PC-9 (cell line): Measurements from ENCODE around the gene GEMIN2. TPM values are rescaled to one million over a fixed set of nuclear protein-coding genes. Genes with fewer than 3 reads are reported as not detected.
"Not testable (repeated sequence)": the region's sequence is repeated elsewhere in the genome, so short reads cannot be mapped to it uniquely, and the experiment has no call there.

ENCODE experiments used
- BruUV-seq: library from RNA; stranded (reverse); fragments of 400-500 nt; replicated peaks from 2 replicates; lab custom pipeline; 2021; lab: Mats Ljungman, UMichigan
- CTCF ChIA-PET: fragments of 300-600 bp; sonication (Branson Sonifier 250); formaldehyde crosslinking; loops from one replicate; lab custom pipeline; 2022; ENCODE audit warnings: antibody characterized with exemption; lab: Charles Lee
- POLR2A ChIA-PET: fragments of 300-600 bp; sonication (Branson Sonifier 250); formaldehyde crosslinking; loops from one replicate; lab custom pipeline; 2022; ENCODE audit warnings: antibody characterized with exemption; ENCODE audit not compliant: unreplicated experiment; lab: Charles Lee
- DNase-seq, 2 experiments: peaks; one replicate each; pipeline versions ENCODE4 v3.0.0 to v3.0.0-alpha.2; 2015 to 2022; ENCODE audit warnings: mixed read lengths in 1 of 2
- H2AFZ ChIP-seq: fragments of 200-600 bp; sonication (generic); 2 replicates; pipeline ENCODE4 v1.8.1; 2017; ENCODE audit warnings: antibody characterized with exemption
- H3F3A ChIP-seq: fragments of 200-600 bp; sonication (generic); 2 replicates; pipeline ENCODE4 v1.8.1; 2017; ENCODE audit warnings: antibody characterized with exemption, mild to moderate bottlenecking, low read depth; ENCODE audit not compliant: insufficient read depth
- H3K27ac ChIP-seq: fragments of 200-600 bp; sonication (generic); 2 replicates; pipeline ENCODE4 v1.6.1; 2016; ENCODE audit warnings: mixed run types
- H3K27me3 ChIP-seq: fragments of 200-600 bp; sonication (generic); 2 replicates; pipeline ENCODE4 v1.6.1; 2016; ENCODE audit warnings: low read depth, mixed run types; ENCODE audit not compliant: insufficient read depth
- H3K36me3 ChIP-seq: fragments of 200-600 bp; sonication (generic); 2 replicates; pipeline ENCODE4 v1.6.1; 2016; ENCODE audit warnings: low read depth, mixed run types
- H3K4me1 ChIP-seq: fragments of 200-600 bp; sonication (generic); replicated peaks from 2 replicates; pipeline ENCODE4 v1.6.1; 2016; ENCODE audit warnings: mixed run types; ENCODE audit not compliant: insufficient read depth
- H3K4me2 ChIP-seq: fragments of 200-600 bp; sonication (generic); 2 replicates; pipeline ENCODE4 v1.6.1; 2017; ENCODE audit warnings: mixed run types
- H3K4me3 ChIP-seq: fragments of 200-600 bp; sonication (generic); 2 replicates; pipeline ENCODE4 v1.6.1; 2016; ENCODE audit warnings: mixed run types
- H3K79me2 ChIP-seq: fragments of 200-600 bp; sonication (generic); 2 replicates; pipeline ENCODE4 v1.6.1; 2017; ENCODE audit warnings: low read depth, mixed run types
- H3K9me2 ChIP-seq: fragments of 200-600 bp; sonication (generic); 2 replicates; pipeline ENCODE4 v1.8.1; 2017; ENCODE audit warnings: mild to moderate bottlenecking; ENCODE audit not compliant: insufficient read depth
- H3K9me3 ChIP-seq: fragments of 200-600 bp; sonication (generic); 2 replicates; pipeline ENCODE4 v1.8.1; 2016; ENCODE audit warnings: low read depth; ENCODE audit not compliant: insufficient read depth
- H4K20me1 ChIP-seq: fragments of 200-600 bp; sonication (generic); 2 replicates; pipeline ENCODE4 v1.8.1; 2017; ENCODE audit not compliant: insufficient read depth
- CTCF ChIP-seq: fragments of 200-600 bp; sonication (generic); conservative IDR thresholded peaks from 2 replicates; pipeline ENCODE4 v1.6.1; 2017; ENCODE audit warnings: mixed run types, antibody characterized with exemption, mild to moderate bottlenecking, moderate library complexity
- EZH2 ChIP-seq: fragments of 200-600 bp; sonication (generic); IDR thresholded peaks from 2 replicates; pipeline ENCODE4 v1.8.0; 2017; ENCODE audit warnings: antibody characterized with exemption, low read depth
- intact Hi-C: fragments of 100-400 bp; cut with micrococcal nuclease; formaldehyde crosslinking; loops from one replicate; pipeline ENCODE4 v1.10.0; 2022; ENCODE audit not compliant: unreplicated experiment
- total RNA-seq: library from RNA; stranded (reverse); gene quantifications from 2 replicates; pipeline ENCODE4 v1.2.3, GENCODE V29; 2021

GEMIN2 gene
- total RNA-seq, 1 experiment from 2014 or later, result 13.4 TPM

DNA sequence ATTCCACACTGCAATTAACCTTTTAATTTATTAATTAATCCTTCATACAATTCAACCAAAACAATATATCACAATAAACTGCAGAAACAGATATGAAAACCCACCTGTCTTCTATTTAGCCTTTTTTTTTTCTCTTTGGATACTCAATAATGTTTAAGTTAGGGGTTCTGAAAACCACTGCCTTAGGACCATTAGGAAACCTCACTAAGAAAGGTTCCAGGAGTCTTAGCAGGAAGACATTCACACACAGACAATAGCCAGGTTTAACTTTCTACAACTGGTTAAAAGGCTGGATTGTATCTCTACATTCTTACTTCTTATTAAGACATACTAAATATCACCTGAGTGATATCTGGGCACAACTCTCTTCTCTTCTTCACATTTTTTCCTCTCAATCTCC, 14.4 kb upstream of the GEMIN2 start:
- intact Hi-C loops, result loop anchor here (10.0 kb wide), 1 partner anchor 75 kb away; the partner anchor contains the start of genes PNN and TRAPPC6B
- CTCF ChIA-PET, result no interaction called here
- Histone ChIP-seq H3K79me2 (peaks cover 36% of the 10 kb centered on the region), H3K4me1 (peaks cover 9% of the 10 kb centered on the region), H3K4me2 (no peak overlapping the region), H3K27me3 (no peaks in the 10 kb centered on the region), H2AFZ (no peak overlapping the region), H3K4me3 (no peak overlapping the region), H3K9me2 (no peaks in the 10 kb centered on the region), H3F3A (peaks cover 13% of the 10 kb centered on the region), H3K27ac (no peak overlapping the region), H4K20me1 (no peaks in the 10 kb centered on the region), H3K9me3 (no peaks in the 10 kb centered on the region), H3K36me3 (no peaks in the 10 kb centered on the region)
- no TSS peak for BruUV-seq
- POLR2A ChIA-PET, result no interaction called here
- TF ChIP-seq CTCF (no peak), EZH2 (no peak)
- no peak for DNase-seq

- H3K4me1 ChIP-seq, result peaks cover 12% of the 10 kb centered on the region
- POLR2A ChIA-PET, result interaction anchor here (0.7 kb wide), 1 partner anchor 333 kb away, joined by 4 read pairs; no protein-coding TSS in a partner anchor
- no peak for TF ChIP-seq CTCF
- no peak for TF ChIP-seq EZH2
- peaks cover 39% of the 10 kb centered on the region for H3K79me2 ChIP-seq
- peak overlapping the region; percentile 70 for H3K27ac ChIP-seq
- H3K4me2 ChIP-seq, result peak overlapping the region; percentile 89
- no peak for DNase-seq
- H3K27me3 ChIP-seq, result no peaks in the 10 kb centered on the region
- H2AFZ ChIP-seq, result peak overlapping the region; percentile 86
- BruUV-seq, result no TSS peak
- no peaks in the 10 kb centered on the region for H4K20me1 ChIP-seq
- H3K36me3 ChIP-seq, result no peaks in the 10 kb centered on the region
- H3K9me3 ChIP-seq, result no peaks in the 10 kb centered on the region
- H3K9me2 ChIP-seq, result no peaks in the 10 kb centered on the region
- peak overlapping the region; percentile 69 for H3K4me3 ChIP-seq
- intact Hi-C loops, result loop anchor here (2.0 to 10.0 kb wide), 2 partner anchors 72 to 330 kb away; partner anchors contain the start of genes FBXO33, PNN and TRAPPC6B
- H3F3A ChIP-seq, result peaks cover 13% of the 10 kb centered on the region
- CTCF ChIA-PET, result interaction anchor here (1.3 kb wide), 1 partner anchor 324 kb away, joined by 3 read pairs; no protein-coding TSS in a partner anchor
Observed at GRCh38 chr14:39102265-39102968, 11.7 kb upstream of the GEMIN2 start.

DNA sequence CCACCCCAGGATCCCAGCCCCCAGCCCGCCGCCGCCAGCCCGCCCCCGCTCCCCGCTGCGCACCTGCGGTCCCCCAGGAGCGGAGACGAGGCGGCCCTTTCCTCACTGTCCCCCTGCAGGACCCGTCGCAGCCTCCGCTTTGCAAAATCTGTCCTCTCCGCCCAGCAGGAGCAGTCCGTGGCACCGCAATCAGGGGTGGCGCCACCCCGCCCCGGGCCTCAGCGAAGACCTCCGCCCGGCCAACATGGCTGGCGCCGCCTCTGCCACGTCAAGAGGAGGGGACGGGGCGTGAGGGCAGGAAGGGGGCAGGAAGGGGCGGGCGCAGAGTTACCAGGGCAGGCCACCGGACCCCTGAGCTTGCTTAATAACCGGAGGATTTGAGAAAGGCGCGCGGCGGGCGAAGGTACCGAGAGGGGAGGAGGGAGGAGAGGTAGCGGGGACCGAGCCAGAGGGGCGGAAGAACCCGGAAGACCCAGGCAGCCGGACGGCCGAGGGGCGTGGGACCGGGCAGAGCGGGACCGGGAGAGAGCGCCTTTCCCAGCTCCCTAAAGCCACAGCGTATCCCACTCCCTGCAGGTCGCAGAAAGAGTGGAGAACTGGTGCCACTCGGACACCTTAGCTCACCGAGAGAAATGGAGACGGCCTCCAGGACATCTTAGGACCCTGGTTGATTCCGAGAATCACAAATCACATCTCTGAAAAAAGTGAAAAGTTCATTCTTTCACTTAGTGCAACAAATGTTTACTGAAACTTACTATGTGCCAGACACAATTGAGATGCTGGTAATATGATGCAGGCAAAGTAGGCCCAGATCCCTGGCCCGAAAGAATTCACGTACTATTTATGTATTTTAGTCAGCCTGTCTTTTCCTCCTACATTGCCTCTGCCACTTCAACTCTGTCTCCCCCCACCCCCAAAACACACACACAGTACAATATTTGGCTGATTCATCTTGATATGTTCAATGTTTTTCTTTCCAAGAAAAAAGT, 10.9 kb upstream of the GEMIN2 start, which contains the start of gene SEC23A:
TSS of gene SEC23A (minus strand) at position 267 of the 989 bp plus-strand sequence. CDS start 7,117 bp downstream, outside the sequence.
- H3K4me1 ChIP-seq, result peaks cover 12% of the 10 kb centered on the region
- H3K9me3 ChIP-seq, result no peaks in the 10 kb centered on the region
- peak within 1 kb of the TSS; percentile 70 for H3K27ac ChIP-seq
- TF ChIP-seq CTCF (no peak), EZH2 (no peak)
- peaks cover 39% of the 10 kb centered on the region for H3K79me2 ChIP-seq
- H4K20me1 ChIP-seq, result no peaks in the 10 kb centered on the region
- POLR2A ChIA-PET, result interaction anchor here (0.6 to 0.8 kb wide), 4 partner anchors 40 to 1480 kb away, joined by 3 to 9 read pairs (median 4); partner anchors contain the start of gene TRAPPC6B
- BruUV-seq, result TSS peak; percentile 83
- DNase-seq, result peak; percentile 75 to 86
- peak within 1 kb of the TSS; percentile 69 for H3K4me3 ChIP-seq
- H2AFZ ChIP-seq, result peak within 1 kb of the TSS; percentile 86
- CTCF ChIA-PET, result interaction anchor here (0.5 to 1.3 kb wide), 3 partner anchors 9 to 323 kb away, joined by 3 to 14 read pairs (median 10); no protein-coding TSS in a partner anchor
- H3K9me2 ChIP-seq, result no peaks in the 10 kb centered on the region
- H3F3A ChIP-seq, result peaks cover 13% of the 10 kb centered on the region
- H3K36me3 ChIP-seq, result no peaks in the 10 kb centered on the region
- intact Hi-C loops, result loop anchor here (2.0 to 10.0 kb wide), 2 partner anchors 72 to 330 kb away; partner anchors contain the start of genes FBXO33, PNN and TRAPPC6B
- no peaks in the 10 kb centered on the region for H3K27me3 ChIP-seq
- H3K4me2 ChIP-seq, result peak within 1 kb of the TSS; percentile 89

GRCh38 chr14:39104078-39104801, 9.9 kb upstream of the GEMIN2 start:
- Histone ChIP-seq H3K27ac (peak overlapping the region; percentile 70), H3K79me2 (peaks cover 39% of the 10 kb centered on the region), H3K4me3 (peak overlapping the region; percentile 69), H3F3A (peaks cover 13% of the 10 kb centered on the region), H3K4me1 (peaks cover 12% of the 10 kb centered on the region), H2AFZ (peak overlapping the region; percentile 86; the same call in 1 of the 2 replicates), H3K4me2 (peak overlapping the region; percentile 89)
- CTCF ChIA-PET, result interaction anchor here (0.5 to 0.7 kb wide), 2 partner anchors 52 to 280 kb away, joined by 5 to 14 read pairs; no protein-coding TSS in a partner anchor
- H3K9me3 ChIP-seq, BruUV-seq, POLR2A ChIA-PET, H3K27me3 ChIP-seq, H4K20me1 ChIP-seq, DNase-seq, H3K36me3 ChIP-seq, H3K9me2 ChIP-seq: not testable (repeated sequence)
- intact Hi-C loops, result loop anchor here (10.0 kb wide), 1 partner anchor 71 kb away; the partner anchor contains the start of genes PNN and TRAPPC6B
